PC-9 (cell line): ENCODE data around the gene URAD.

Experiments used
- CTCF ChIP-seq: fragments of 200-600 bp; sonication (generic); conservative IDR thresholded peaks from 2 replicates; pipeline ENCODE4 v1.6.1; 2017; ENCODE audit warnings: mixed run types, antibody characterized with exemption, mild to moderate bottlenecking, moderate library complexity
- EZH2 ChIP-seq: fragments of 200-600 bp; sonication (generic); IDR thresholded peaks from 2 replicates; pipeline ENCODE4 v1.8.0; 2017; ENCODE audit warnings: antibody characterized with exemption, low read depth

GRCh38 chr13:27969866-27970229, 18.6 kb downstream of the URAD start:
- TF ChIP-seq CTCF (no peak), EZH2 (no peak)
